GM18861 (cell line): ENCODE results near the gene YJU2.
"Not testable (repeated sequence)": the region's sequence is repeated elsewhere in the genome, so short reads cannot be mapped to it uniquely, and the experiment has no call there.

Experiments used
- ATAC-seq: cut with Tn5 transposase; IDR thresholded peaks from one replicate; pipeline ENCODE4 v1.9.1; 2021; ENCODE audit not compliant: unreplicated experiment

The YJU2 gene

DNA sequence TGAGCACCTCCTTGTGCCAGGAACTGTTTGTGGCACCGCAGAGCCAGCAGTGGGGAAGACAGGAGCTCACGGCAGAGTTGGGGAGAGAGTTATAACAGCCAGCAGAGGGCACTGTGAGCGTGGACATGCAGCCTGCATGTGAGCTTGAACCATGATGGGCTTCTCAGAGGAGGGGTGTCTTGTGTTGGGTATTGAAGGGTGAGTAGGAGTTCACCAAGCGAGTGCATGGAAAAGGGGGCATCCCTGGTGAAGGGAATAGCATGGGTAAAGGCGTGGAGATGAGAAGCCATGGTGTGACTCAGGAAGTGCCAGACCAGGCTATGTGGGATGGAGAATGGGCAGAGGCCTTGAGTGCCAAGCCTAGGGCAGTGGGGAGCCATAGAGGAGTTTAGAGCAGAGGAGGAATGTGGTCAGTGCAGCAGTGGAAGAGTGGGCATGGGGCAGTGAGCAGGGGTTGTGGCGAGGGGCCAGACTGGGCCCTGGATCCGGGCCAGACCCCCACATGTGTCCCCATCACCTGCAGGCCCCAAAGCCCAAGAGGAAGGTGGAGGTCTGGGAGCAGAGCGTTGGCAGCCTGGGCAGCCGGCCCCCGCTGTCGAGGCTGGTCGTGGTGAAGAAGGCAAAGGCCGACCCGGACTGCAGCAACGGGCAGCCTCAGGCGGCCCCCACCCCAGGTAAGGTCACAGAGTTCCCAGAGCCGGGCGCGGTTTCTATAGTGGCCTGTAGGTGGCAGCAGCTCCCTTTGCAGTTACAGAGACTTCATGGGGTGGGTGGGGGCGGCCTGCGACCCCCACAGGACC, 20.4 kb downstream of the YJU2 start:
- ATAC-seq: no peak

DNA sequence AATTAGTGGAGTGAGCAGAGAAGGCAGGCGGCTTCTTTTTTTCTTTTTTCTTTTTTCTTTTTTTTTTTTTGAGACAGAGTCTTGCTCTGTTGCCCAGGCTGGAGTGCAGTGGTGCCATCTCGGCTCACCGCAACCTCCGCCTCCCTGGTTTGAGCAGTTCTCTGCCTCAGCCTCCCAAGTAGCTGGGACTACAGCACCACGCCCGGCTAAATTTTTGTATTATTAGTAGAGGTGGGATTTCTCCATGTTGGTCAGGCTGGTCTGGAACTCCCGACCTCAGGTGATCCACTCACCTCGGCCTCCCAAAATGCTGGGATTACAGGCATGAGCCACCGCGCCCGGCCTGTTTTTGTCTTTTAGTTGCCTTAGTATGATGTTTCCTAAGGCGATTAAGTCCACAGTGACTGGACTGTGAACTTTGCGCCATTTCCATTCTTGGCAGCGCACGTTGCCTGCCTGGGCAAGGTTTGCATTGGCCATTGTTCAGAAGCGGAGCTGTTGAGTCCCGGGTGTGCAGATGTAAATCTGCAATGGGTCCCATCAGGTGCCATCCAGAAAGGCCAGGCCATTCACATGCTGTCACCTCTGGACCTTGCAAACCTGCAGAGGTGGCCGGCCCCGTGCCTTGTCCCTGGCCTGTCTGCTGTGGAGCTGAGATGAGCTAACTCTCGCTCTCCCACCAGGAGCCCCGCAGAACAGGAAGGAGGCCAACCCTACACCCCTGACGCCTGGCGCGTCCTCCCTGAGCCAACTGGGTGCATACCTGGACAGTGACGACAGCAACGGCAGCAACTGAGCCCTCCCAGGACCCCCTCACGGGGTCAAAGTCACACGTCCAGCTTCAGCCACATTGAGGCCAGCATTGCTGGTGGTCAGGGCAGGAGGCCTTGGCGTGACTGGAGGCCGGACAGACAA, 21.3 kb downstream of the YJU2 start:
- no peak for ATAC-seq

DNA sequence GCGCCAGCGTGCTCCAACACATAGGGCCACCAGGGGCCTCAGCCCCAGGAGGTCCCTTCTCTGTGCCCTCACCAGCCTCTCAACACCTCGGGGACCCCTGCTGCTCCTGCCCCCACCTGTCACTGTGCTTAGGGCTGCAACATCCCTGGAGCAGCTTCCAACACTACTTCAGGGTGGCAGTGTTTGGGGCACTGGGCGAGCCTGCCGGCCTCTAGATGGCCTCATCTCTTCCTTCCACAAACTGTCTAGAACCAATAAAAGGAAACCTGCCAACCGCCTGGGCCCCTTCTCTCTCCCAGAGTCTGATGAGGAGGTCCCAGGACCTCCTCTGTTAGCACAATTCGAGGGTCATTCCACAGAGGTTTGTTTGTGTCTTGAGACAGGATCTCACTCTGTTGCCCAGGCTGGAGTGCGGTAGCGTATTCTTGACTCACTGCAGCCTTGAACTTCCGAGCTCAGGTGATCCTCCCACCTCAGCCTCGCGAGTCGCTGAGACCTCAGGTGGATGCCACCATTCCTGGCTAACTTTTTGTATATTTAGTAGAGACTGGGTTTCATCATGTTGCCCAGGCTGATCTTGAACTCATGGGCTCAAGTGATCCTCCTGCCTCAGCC, 22.0 kb downstream of the YJU2 start:
- ATAC-seq: no peak

DNA sequence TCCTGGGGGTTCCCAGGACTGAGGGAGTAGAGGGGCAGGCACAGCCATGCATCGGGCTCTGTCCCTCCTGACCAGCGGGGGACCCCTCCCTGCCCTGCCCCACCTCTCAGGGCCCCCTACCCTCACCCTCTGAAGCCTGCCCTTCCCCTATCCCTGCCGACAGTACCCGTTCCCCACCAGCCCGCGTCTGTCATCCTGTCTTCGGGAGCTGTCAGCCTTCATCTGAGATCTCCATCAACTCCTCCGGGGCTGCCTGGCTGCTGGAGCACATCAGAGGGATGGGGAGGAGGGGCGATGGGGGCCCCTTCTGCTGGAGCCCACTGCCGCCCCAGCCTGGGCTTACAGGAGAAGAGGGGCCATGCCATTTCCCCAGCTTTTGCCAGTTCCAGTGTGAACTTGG, 26.0 kb downstream of the YJU2 start:
- no peak for ATAC-seq

DNA sequence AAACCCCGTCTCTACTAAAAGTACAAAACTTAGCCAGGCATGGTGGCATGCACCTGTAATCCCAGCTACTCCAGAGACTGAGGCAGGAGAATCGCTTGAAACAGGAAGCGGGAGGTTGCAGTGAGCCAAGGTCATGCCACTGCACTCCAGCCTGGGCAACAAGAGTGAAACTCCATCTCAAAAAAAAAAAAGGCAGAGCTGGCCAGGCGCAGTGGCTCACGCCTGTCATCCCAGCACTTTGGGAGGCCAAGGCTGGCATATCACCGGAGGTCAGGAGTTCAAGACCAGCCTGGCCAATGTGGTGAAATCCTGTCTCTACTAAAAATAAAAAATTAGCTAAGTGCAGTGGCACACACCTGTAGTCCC, 27.4 kb downstream of the YJU2 start:
- ATAC-seq: not testable (repeated sequence)

DNA sequence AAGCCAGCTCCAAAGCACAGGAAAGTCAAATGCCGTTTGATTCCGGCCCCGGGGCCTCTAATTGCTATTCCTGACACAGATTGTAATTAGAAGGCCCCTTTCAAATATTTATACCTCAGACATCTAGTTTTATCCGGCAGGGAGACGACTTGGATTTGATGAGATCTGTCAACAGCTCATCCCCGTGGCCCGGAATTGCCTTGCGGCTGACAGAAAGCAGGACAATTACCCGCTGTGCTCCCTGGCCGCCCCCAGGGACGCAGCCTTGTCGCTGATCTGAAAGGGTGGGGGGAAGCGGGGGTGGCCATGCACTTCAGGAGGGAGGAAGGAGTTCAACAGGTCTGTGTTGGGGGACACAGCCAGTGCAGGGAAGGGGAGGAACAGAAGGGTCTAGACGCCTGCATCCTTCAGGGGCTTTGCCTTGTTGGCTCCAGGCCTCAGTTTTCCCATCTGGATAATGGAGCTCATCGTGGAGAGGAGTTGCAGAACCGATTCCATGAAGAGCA, 30.4 kb downstream of the YJU2 start:
- ATAC-seq: no peak

DNA sequence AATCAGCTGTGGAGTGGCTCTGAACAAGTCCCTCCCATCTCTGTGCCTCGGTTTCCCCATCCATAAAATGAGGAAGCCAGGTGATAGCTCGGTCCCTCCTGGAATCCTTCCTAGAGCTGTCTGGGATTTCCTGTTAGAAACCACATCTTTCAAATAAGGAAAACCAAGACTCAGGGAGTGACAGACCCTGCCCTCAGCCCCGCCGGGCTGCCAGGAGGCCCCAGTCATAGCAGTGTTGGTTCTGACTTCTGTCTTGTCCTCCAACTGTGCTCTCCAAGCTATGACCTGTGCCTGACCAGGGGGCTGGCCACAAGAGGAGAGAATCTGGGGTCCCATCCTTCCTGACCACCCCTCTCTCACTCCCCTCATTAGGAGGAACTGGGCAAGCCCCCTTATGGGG, 31.1 kb downstream of the YJU2 start:
- no peak for ATAC-seq

DNA sequence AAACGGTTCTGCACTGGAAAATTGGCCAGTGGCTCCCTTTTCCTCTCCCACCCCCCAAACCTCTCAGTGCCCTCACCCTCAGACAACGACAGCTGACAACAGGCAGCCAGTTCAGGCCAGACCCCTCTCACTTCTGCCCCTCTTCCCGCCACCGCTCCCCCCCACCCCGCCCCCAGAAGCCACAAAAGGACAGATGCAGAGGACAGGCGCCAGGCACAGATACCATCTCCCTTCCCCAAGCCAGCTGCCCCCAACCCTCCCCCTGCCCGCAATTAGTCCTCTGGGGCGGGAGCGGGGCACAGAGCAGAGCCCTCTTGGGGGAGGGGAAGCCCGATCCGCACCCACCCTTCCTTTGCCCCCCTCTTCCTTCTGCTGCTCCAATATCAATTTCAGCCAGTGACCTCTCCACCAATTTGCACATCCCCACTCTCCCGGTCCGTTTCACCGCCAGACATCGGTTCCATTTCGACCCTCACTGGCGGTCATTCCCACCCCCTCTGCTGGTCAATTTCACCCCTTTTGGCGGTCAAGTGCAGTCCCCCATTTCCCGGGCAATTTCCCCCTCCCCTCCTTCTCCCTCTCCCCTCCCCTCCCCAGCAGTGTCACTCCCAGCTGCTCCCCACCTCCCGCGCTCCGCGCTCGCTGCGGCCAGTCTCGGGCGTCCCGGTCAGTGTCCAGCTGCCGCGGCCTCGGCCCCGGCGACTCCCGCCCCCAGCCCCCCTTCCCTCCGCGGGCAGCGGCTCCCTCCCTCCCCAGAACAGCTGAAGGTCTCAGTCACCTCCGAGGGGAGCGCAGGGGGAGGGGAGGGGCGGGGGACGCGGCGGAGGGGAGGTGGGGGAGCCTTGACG, 31.8 kb downstream of the YJU2 start, which contains the start of gene SHD:
Gene SHD, plus strand, starts transcription at position 848 of the 848 bp plus-strand sequence. CDS start 798 bp downstream, outside the sequence.
- no peak for ATAC-seq

DNA sequence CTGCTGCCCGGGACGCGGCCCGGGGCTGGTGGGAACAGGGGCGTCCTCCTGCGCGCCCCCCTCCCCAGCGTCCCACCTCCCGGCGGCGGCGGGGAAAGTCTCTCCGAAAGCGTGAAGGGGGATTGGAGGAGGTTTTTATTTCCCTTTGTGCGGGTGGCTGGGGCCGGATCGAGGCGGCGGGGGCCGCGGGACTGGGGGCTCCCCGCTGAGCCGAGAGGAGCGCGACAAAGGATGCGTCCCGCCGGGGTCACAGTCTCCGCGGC, 32.3 kb downstream of the YJU2 start:
- no peak for ATAC-seq

DNA sequence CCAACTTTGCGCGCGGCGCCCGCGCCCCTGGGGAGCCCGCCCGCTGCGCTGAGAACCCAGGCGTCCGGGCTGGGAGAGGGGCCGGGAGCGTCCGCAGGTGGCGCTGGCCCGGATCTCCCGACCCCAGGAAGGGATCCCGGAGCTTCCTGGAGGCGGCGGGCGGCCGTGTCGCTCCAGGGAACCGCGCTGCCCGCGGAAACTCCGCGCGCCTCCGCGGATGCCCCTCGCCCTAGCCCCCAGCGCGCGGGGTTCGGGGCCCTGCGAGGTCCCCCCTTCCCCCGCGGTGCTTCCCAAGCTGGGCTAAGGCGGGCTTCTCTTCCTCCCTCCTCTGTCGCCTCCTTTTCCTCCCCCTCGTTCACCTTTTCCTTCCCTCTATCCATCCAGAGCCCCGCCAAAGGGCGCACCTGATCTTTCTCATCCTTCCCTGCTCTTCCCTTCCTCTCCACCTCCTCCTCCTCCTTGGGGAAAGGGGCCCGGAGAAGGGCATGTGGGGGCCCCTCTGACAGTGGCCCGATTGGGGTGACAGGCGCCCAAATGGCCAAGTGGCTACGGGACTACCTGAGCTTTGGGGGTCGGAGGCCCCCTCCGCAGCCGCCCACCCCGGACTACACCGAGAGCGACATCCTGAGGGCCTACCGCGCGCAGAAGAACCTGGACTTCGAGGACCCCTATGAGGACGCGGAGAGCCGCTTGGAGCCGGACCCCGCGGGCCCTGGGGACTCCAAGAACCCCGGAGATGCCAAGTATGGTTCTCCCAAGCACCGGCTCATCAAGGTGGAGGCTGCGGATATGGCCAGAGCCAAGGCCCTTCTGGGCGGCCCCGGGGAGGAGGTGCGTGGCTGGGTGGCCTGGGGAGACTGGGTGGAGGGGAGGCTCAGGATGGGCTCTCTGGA, 32.9 kb downstream of the YJU2 start:
- ATAC-seq: no peak

DNA sequence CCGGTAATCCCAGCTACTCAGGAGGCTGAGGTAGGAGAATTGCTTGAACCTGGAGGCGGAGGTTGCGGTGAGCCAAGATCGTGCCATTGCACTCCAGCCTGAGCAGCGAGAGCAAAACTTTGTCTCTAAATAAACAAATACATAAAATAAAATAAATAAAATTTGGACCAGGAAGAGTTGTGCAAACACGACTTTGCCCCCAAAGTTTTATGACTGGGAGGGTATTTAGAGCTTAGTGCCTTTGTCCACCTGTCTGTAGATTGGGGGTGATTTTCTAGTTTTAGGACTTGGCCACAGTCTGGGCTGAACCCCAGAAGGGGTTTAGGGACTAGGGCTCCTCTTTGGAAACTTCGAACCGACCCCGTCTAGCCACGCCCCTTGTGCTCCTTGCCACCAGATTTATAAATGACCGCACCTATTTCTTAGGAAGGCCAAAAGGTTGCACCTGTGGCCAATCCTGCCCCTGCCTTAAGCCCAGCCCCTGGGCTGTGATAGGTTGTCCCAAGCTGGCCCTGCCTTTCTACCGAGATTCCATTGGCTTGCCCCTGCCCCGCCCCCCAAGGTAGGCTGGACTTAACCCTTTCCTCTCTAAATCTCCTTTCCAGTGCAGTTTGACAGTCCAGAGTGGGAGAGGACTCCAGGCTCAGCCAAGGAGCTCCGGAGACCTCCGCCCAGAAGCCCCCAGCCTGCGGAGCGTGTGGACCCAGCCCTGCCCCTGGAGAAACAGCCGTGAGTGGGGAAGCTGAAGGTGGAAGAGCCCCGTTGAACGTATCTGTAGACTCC, 37.5 kb downstream of the YJU2 start:
- no peak for ATAC-seq

DNA sequence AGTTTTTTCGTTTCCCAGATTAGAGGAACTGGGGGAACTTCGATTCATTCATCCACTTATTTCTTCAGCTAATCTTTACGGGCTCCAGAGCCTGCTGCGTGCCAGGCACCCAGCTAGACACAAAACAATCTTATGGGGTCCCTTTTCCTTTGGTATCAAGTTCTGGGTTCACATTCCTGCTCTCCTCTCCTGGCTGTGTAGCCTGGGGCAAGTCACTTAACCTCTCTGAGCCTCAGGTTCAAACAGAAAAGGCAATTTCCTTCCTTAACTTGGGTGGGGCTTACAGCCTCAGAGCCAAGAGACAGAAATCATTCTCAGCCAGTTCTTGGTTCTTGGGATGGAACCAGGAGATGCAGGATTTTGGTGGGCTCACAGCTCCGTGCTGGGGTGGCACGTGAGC, 38.1 kb downstream of the YJU2 start:
- ATAC-seq: no peak

DNA sequence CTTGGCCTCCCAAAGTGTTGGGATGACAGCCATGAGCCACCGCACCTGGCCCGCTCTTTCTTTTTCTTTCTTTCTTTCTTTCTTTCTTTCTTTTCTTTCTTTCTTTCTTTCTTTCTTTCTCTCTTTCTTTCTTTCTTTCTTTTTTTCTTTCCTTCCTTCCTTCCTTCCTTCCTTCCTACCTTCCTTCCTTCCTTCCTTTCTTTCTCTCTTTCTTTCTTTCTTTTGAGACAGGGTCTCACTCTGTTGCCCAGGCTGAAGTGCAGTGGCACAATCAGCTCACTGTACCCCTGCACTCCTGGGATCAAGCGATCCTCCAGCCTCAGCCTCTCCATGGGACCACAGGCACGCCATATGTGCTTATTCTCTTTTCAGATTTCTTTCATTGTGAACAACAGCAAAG, 39.3 kb downstream of the YJU2 start:
- ATAC-seq: not testable (repeated sequence)

DNA sequence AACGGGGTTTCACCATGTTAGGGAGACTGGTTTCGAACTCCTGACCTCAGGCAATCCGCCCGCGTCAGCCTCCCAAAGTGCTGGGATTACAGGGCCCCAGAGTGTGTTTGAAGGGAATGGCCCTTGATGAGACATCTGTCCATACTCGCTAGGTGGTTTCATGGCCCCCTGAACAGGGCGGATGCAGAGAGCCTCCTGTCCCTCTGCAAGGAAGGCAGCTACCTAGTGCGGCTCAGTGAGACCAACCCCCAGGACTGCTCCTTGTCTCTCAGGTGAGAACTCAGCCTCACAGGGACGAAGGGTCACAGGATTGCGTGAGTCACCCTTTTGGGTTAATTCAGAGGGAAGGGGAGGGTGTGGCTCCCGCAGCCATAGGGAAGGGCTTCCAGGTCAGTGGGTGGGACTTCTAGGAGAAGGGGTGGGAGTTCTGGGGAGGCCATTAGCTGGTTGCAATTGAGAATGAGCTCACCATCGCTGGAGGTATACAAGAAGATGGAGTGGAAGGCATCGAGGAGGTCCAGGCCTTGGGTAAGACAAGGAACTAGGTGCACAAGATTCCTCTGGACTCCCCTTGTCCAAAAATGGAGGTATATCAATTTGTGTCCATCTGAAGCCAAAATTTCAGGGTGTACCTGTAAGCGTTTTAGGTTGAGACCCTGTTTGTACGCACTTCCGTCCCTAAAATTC, 41.4 kb downstream of the YJU2 start:
- ATAC-seq: no peak

DNA sequence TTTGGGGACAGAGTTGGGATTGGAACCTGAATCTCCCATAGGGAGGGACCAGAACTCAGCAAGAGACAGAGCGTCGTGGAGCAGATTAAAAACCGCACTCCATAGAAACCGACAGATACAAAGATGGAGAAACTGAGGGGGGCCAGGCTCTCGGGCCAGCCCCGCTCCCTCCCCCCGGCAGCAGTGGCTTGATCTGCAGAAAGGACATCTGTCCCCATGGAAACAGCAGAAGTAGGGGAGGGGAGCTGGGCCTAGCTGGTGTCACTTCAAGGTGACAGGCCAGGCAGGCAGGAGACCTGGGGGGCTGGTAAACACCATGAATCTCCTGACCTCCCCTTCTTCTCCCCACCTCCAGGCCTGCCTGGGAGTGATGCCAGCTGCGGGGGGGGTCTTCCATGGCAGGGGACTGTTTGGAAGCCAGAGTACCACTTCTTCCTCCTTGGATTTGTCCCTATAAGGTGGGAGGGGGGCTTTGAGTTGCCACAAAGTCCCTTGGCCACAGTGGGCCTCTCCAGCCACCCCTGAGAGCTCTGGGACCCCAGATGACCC, 44.4 kb downstream of the YJU2 start:
- no peak for ATAC-seq

DNA sequence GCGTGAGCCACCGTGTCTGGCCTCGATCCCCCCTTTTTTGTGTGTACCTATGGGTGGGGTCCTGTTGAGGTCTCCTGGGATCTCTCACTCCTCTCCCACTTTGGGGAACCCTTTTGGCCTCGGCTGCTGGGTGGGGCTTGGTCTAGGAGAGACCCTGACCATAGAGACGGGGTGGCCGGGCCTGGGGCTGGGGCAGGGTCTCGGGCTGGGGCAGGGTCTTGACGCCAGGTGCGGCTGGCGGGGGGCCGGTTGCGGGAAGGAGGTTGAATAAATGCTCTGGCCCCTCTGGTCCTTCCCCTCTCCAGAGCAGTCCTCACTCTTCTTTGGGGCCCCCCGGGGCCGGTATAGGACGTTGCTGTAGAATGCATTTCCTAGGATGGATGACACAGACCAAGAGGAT, 45.6 kb downstream of the YJU2 start:
- ATAC-seq: no peak

DNA sequence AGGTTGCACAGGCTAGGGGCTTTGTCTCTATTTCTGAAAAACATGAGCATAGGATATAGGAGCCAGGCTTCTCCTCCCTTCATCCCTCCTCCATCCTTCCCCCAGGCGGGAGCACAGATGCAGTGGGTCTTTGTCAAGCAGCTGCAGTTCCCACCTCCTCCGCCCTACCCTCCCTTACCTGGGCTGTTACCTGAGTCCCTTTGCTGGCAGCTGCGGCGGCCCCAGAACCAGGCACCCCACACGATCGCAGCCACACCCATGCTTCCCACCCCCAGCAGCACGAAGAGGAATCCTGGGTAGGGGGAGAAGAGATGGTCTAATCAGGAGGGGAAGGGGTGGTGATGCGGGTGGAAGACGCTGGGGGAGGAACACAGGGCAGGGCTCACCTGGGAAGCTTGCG, 47.5 kb downstream of the YJU2 start:
- ATAC-seq: no peak
